Activated B cell treated with CpG ODN at 0.5 μM for 24 hours (primary cell): ENCODE data around the gene HMG20A. TPM values are rescaled to one million over a fixed set of nuclear protein-coding genes. Genes with fewer than 3 reads are reported as not detected.

ENCODE experiments used
- ATAC-seq: fragments of 200-7000 bp; cut with Tn5 transposase; one replicate; pipeline ENCODE4 v1.10.0; 2021; ENCODE audit warnings: low read depth, mild to moderate bottlenecking, moderate library complexity
- CTCF ChIA-PET: fragments of 350-600 bp; sonication (Branson Sonifier 250); formaldehyde crosslinking; loops from one replicate; lab custom pipeline; 2021; ENCODE audit warnings: antibody characterized with exemption; lab: Charles Lee
- POLR2A ChIA-PET: fragments of 350-600 bp; sonication (Branson Sonifier 250); formaldehyde crosslinking; loops from one replicate; lab custom pipeline; 2021; ENCODE audit warnings: antibody characterized with exemption; lab: Charles Lee
- DNase-seq: peaks from one replicate; pipeline ENCODE4 v3.0.0; 2022
- H3K27ac Mint-ChIP-seq: one replicate; pipeline ENCODE4 v1.8.0; 2020; ENCODE audit warnings: mixed read lengths
- H3K27me3 Mint-ChIP-seq: one replicate; pipeline ENCODE4 v1.8.0; 2021; ENCODE audit warnings: mixed read lengths
- H3K36me3 Mint-ChIP-seq: one replicate; pipeline ENCODE4 v1.8.0; 2021; ENCODE audit warnings: low read depth, mixed read lengths
- H3K4me1 Mint-ChIP-seq: one replicate; pipeline ENCODE4 v1.8.0; 2021; ENCODE audit warnings: mixed read lengths
- H3K4me3 Mint-ChIP-seq: one replicate; pipeline ENCODE4 v1.8.0; 2020; ENCODE audit warnings: mild to moderate bottlenecking, mixed read lengths
- H3K9me3 Mint-ChIP-seq: one replicate; pipeline ENCODE4 v1.8.0; 2020; ENCODE audit warnings: mixed read lengths
- intact Hi-C: fragments of 100-400 bp; cut with micrococcal nuclease; formaldehyde crosslinking; loops from one replicate; pipeline ENCODE4 v1.15.1; 2024
- total RNA-seq: library from RNA; stranded (reverse); gene quantifications from 2 replicates; pipeline ENCODE4 v1.2.3, GENCODE V29; 2022
- TF ChIP-seq, protein P1 (sequence below): fragments of 200-600 bp; IDR thresholded peaks from one replicate; pipeline ENCODE4 v1.8.0; 2022; ENCODE audit warnings: antibody characterized with exemption, mild to moderate bottlenecking

The HMG20A gene
- total RNA-seq, 1 donor from 2014 or later: 53.9 TPM

DNA sequence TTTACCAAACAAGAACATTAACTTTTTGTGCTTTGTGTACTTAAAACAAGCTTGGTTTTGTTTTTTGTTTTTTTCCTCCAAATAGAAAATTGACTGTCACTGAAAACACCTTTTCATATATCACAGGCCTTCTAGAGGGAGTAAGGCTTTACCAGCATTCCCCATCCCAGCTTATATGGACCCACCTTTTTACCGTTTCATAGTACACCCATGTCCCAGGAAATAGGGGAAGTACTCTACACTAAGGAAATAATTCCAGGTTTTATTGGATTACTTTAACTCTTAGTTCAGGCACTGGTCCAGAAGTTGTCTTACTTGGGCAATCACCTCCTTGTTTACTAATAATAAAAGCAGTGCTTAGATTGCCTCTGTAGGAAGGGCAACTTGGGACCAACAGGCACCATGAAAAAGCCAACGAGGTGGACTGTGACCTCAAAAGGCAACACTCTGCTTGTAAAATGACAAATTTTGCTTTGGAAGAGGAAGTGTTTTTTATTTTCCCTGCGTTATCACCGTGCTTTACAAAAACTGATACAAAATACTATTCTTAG lies 26.2 kb downstream of the HMG20A start:
- POLR2A ChIA-PET: no interaction called here
- Mint-ChIP-seq H3K9me3 (no peaks in the 10 kb centered on the region), H3K4me1 (peaks cover 34% of the 10 kb centered on the region), H3K27me3 (no peaks in the 10 kb centered on the region), H3K36me3 (peaks cover 28% of the 10 kb centered on the region), H3K27ac (no peak overlapping the region), H3K4me3 (no peak overlapping the region)
- TF ChIP-seq, protein P1, sequence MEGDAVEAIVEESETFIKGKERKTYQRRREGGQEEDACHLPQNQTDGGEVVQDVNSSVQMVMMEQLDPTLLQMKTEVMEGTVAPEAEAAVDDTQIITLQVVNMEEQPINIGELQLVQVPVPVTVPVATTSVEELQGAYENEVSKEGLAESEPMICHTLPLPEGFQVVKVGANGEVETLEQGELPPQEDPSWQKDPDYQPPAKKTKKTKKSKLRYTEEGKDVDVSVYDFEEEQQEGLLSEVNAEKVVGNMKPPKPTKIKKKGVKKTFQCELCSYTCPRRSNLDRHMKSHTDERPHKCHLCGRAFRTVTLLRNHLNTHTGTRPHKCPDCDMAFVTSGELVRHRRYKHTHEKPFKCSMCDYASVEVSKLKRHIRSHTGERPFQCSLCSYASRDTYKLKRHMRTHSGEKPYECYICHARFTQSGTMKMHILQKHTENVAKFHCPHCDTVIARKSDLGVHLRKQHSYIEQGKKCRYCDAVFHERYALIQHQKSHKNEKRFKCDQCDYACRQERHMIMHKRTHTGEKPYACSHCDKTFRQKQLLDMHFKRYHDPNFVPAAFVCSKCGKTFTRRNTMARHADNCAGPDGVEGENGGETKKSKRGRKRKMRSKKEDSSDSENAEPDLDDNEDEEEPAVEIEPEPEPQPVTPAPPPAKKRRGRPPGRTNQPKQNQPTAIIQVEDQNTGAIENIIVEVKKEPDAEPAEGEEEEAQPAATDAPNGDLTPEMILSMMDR: no peak
- CTCF ChIA-PET: no interaction called here
- ATAC-seq (no peak), DNase-seq (no peak)
- intact Hi-C loops: no loop called here

DNA sequence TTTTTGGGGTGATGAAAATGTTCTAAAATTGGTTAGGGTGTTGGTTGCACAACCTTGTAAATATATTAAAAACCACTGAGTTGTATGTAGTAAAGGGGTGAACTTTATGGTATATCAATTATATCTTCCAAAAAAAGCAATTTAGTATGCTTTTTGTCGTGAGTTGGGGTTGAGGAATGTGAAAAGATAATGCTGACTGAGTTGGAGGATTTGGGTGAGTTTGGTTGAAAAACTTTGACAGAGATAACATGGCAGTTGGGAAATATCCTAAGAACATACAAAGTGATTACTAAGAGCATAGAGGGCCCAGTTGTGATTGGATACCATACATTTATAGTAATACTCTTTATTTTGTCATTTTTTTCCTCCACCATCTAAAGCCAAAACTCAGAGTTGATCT lies 33.6 kb downstream of the HMG20A start:
- peaks cover 25% of the 10 kb centered on the region for H3K4me1 Mint-ChIP-seq
- H3K9me3 Mint-ChIP-seq: no peaks in the 10 kb centered on the region

DNA sequence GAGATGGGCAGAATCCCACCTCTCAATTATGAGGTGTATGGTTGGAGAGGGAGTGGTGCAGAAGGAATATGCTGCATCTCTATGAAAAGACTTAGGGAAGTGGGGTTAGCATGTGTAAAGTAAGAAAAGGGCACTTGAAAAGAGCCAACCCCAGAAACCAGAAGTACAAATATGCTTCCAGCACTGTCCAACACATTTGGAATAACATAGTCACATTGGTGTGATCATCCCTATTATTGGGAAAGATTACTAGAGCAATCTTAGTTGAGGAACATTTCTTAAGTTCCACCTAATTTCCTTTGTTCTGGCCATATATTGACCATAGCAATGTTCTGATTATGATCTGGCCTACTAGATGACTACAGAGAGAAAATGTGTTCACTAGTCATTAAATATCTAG lies 34.3 kb downstream of the HMG20A start:
- no peak overlapping the region for H3K4me3 Mint-ChIP-seq
- no peak for DNase-seq

More for the DNA sequence above, 33.6 kb downstream of the HMG20A start:
- CTCF ChIA-PET: no interaction called here
- ATAC-seq: no peak
- POLR2A ChIA-PET: no interaction called here
- Mint-ChIP-seq H3K36me3 (peaks cover 8% of the 10 kb centered on the region), H3K27me3 (no peaks in the 10 kb centered on the region), H3K27ac (no peak overlapping the region), H3K4me3 (no peak overlapping the region)
- no peak for DNase-seq
- intact Hi-C loops: no loop called here
- TF ChIP-seq, protein P1: no peak

DNA sequence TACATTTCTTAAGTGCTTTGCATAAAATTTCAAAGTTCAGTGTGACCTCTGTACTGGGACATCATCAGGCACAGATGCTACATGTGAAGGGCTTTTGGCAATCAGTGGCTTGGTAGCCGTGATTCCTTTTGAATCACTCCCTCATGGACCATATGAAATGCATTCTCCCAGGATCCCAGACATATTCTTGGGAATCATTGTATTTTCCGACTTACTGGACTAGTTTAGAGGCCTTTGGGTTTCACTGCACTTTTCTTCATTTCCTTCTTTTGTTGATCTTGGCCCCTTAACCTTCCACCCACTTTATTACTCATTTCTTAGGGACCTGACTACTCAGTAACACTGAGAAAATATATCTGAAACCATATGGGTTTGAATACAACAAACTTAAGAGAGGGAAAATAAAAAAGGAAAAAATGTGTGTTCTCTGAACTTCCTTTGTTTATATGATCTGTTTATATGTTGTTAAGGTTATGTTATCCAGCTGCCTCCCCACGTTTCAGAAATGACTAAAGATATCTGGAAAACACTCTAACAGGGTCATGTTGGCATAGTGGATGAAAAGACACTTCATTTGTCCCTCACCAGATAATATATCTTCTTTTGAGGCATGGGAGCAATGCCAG lies 35.1 kb downstream of the HMG20A start:
- TF ChIP-seq, protein P1: no peak
- ChIA-PET CTCF (no interaction called here), POLR2A (no interaction called here)
- DNase-seq (no peak), ATAC-seq (no peak)
- Mint-ChIP-seq H3K4me1 (peaks cover 25% of the 10 kb centered on the region), H3K9me3 (no peaks in the 10 kb centered on the region), H3K27ac (no peak overlapping the region), H3K27me3 (no peaks in the 10 kb centered on the region), H3K36me3 (peaks cover 6% of the 10 kb centered on the region), H3K4me3 (no peak overlapping the region)
- intact Hi-C loops: no loop called here

More for the DNA sequence above, 34.3 kb downstream of the HMG20A start:
- TF ChIP-seq, protein P1: no peak
- ChIA-PET CTCF (no interaction called here), POLR2A (no interaction called here)
- H3K9me3 Mint-ChIP-seq: no peaks in the 10 kb centered on the region
- H3K27me3 Mint-ChIP-seq: no peaks in the 10 kb centered on the region
- H3K4me1 Mint-ChIP-seq: peaks cover 25% of the 10 kb centered on the region
- no peak overlapping the region for H3K27ac Mint-ChIP-seq
- peaks cover 6% of the 10 kb centered on the region for H3K36me3 Mint-ChIP-seq
- ATAC-seq: no peak
- intact Hi-C loops: no loop called here

DNA sequence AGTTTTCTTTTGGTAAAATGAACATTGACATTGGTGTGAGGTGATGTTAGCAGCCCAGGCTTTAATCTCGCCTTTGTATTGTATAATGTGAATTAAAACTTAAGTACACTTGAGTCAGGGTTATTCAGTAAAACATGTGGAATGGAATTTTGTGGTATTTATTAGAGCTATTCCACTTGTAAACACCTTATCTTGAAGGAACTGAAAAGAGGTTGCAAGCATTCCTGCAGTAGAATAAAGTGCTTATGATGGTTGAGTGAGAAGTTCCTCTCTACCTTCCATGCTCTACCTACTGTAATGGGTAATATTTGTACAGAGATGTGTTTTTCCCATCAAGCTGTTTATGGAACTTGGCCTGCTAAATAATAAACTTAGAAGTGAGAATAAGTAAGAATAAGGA lies 36.1 kb downstream of the HMG20A start:
- Mint-ChIP-seq H3K27ac (no peak overlapping the region), H3K4me1 (peaks cover 25% of the 10 kb centered on the region), H3K9me3 (no peaks in the 10 kb centered on the region), H3K27me3 (no peaks in the 10 kb centered on the region), H3K36me3 (no peaks in the 10 kb centered on the region), H3K4me3 (no peak overlapping the region)
- POLR2A ChIA-PET: no interaction called here
- TF ChIP-seq, protein P1: no peak
- DNase-seq (no peak), ATAC-seq (no peak)
- intact Hi-C loops: no loop called here
- CTCF ChIA-PET: interaction anchor here (0.6 kb wide), 1 partner anchor 270 kb away, joined by 3 read pairs; no protein-coding TSS in a partner anchor
